Transverse colon (tissue), 4 donors: ENCODE data around the gene PSMC3IP. TPM values are rescaled to one million over a fixed set of nuclear protein-coding genes. Genes with fewer than 3 reads are reported as not detected.

Experiments
- DNase-seq: peaks from one replicate; pipeline ENCODE4 v3.0.0-alpha.2; 2019
- H3K27ac ChIP-seq, 4 donors: fragments of 200-600 bp; sonication (generic); 2 replicates each; pipeline ENCODE4 v1.5.1; 2016 to 2018; ENCODE audit warnings: inconsistent platforms in 4 of 4
- H3K27me3 ChIP-seq: fragments of 200-600 bp; sonication (generic); 2 replicates; pipeline ENCODE4 v1.5.1; 2017; ENCODE audit warnings: inconsistent platforms
- H3K36me3 ChIP-seq, 4 donors: fragments of 200-600 bp; sonication (generic); 2 replicates each; pipeline ENCODE4 v1.5.1; 2017 to 2019; ENCODE audit warnings: inconsistent platforms in 4 of 4
- H3K4me1 ChIP-seq, 4 donors: fragments of 200-600 bp; sonication (generic); 2 replicates each; pipeline ENCODE4 v1.5.1; 2017 to 2020; ENCODE audit warnings: inconsistent platforms in 4 of 4
- H3K4me3 ChIP-seq, 4 donors: fragments of 200-600 bp; sonication (generic); 1 replicate in 1 of 4; 2 replicates in 3 of 4; pipeline versions ENCODE4 v1.5.1 to v1.6.1; 2017 to 2019; ENCODE audit warnings: inconsistent platforms in 4 of 4
- H3K9me3 ChIP-seq, 2 donors: fragments of 200-600 bp; sonication (generic); 2 replicates each; pipeline ENCODE4 v1.5.1; 2017 to 2019; ENCODE audit warnings: inconsistent platforms in 2 of 2
- CTCF ChIP-seq, 5 experiments: fragments of 200-600 bp in 3 of 5; fragments of 450-650 bp in 2 of 5; sonication (generic) in 3 of 5; IDR thresholded peaks; 1 replicate in 2 of 5; 2 replicates in 3 of 5; pipeline ENCODE4 v1.5.1; 2016 to 2017; ENCODE audit warnings: antibody characterized with exemption in 5 of 5, inconsistent platforms in 3 of 5, mild to moderate bottlenecking in 2 of 5, moderate library complexity in 1 of 5
- EP300 ChIP-seq: sonication (generic); formaldehyde crosslinking; IDR thresholded peaks from one replicate; pipeline ENCODE4 v1.6.1; 2017; ENCODE audit warnings: antibody characterized with exemption, low read depth
- POLR2A ChIP-seq: fragments of 450-650 bp; IDR thresholded peaks from one replicate; pipeline ENCODE4 v1.6.1; 2016; ENCODE audit warnings: antibody characterized with exemption, mild to moderate bottlenecking, moderate library complexity
- POLR2AphosphoS5 ChIP-seq, 3 donors: sonication (generic); formaldehyde crosslinking; IDR thresholded peaks; one replicate each; pipeline ENCODE4 v1.6.1; 2016; ENCODE audit warnings: antibody characterized with exemption in 3 of 3
- WGBS, 2 donors: methylation state at CpG; one replicate each; pipeline ENCODE4 v1.1.5; 2018; ENCODE audit warnings: low coverage in 1 of 2; 5-methylcytosine and 5-hydroxymethylcytosine counted together
- in situ Hi-C, 4 donors: fragments of 200-750 bp; cut with MboI; loops; one replicate each; pipeline versions ENCODE4 v1.15.0 to v1.15.1; 2017; ENCODE audit warnings: low sequenced_read_pairs in 3 of 4, low pct_ligation_motif_present in 1 of 4, low pct_unique_long_range_greater_than_20kb in 1 of 4
- intact Hi-C: fragments of 100-400 bp; cut with DNase I; formaldehyde crosslinking; loops from one replicate; pipeline ENCODE4 v1.15.1; 2023; ENCODE audit warnings: low total_unique reads
- total RNA-seq, 4 donors: library from RNA; depleted of rRNA; stranded (reverse); fragments of >200 nt; gene quantifications; one replicate each; pipeline ENCODE4 v1.1.0, GENCODE V29; 2016

PSMC3IP gene
- total RNA-seq, 4 donors from 2014 or later, result 0.96 to 2.6 (median 1.3) TPM; not detected in 1

- 83 to 88% methylated on average over 2 to 14 of the region's 14 CpGs for whole genome bisulfite sequencing, 2 donors
- intact Hi-C loops, result no loop called here
- DNase-seq, result peak; percentile 8
- no peaks in the 10 kb centered on the region for H3K9me3 ChIP-seq
- peak overlapping the region; percentile 87 to 96 (median 94) for H3K27ac ChIP-seq
- H3K4me3 ChIP-seq, result peak overlapping the region in 2 of 4 donors; percentile 79 to 80
- H3K27me3 ChIP-seq, result no peaks in the 10 kb centered on the region
- in situ Hi-C loops, result no loop called here
- peaks cover 0 to 52% (median 28%) of the 10 kb centered on the region in 4 donors for H3K36me3 ChIP-seq
- TF ChIP-seq POLR2A (no peak), EP300 (no peak), CTCF (IDR thresholded peaks at IDR 0.05) (no peak), POLR2AphosphoS5 (IDR thresholded peaks at IDR 0.05) (no peak)
- peaks cover 14 to 31% (median 28%) of the 10 kb centered on the region in 4 donors for H3K4me1 ChIP-seq
Measured at GRCh38 chr17:42568341-42569111, 9.0 kb downstream of the PSMC3IP start.

- 1% methylated on average over 55 of the region's 72 CpGs; no CpG with 5 or more reads in 1 of the 2 donors for WGBS, 2 donors
- H3K4me3 ChIP-seq, result peak within 1 kb of the TSS; percentile 65 to 80 (median 78)
- TF ChIP-seq EP300 (no peak), CTCF (IDR thresholded peaks at IDR 0.05) (peak in 1 of 5 experiments; percentile 9), POLR2A (peak; percentile 29), POLR2AphosphoS5 (IDR thresholded peaks at IDR 0.05) (peak; percentile 85 to 93 (median 88))
- intact Hi-C loops, result no loop called here
- H3K27me3 ChIP-seq, result no peaks in the 10 kb centered on the region
- H3K4me1 ChIP-seq, result peaks cover 16 to 41% (median 39%) of the 10 kb centered on the region in 4 donors
- no peaks in the 10 kb centered on the region for H3K9me3 ChIP-seq
- peaks cover 0 to 39% (median 20%) of the 10 kb centered on the region in 4 donors for H3K36me3 ChIP-seq
- H3K27ac ChIP-seq, result peak within 1 kb of the TSS; percentile 87 to 96 (median 94)
- peak; percentile 96 for DNase-seq
- in situ Hi-C loops, result no loop called here
Measured at GRCh38 chr17:42566883-42567573, 10.5 kb downstream of the PSMC3IP start, which contains the start of gene MLX. Gene MLX (plus strand): TSS chr17:42567100. CDS start chr17:42567125, 25 bp downstream.

- in situ Hi-C loops, result no loop called here
- DNase-seq, result peak; percentile 34
- Histone ChIP-seq H3K9me3 (no peaks in the 10 kb centered on the region), H3K36me3 (peaks cover 0 to 32% (median 17%) of the 10 kb centered on the region in 4 donors), H3K27ac (peak overlapping the region; percentile 87 to 96 (median 94)), H3K27me3 (no peaks in the 10 kb centered on the region), H3K4me1 (peaks cover 18 to 46% (median 42%) of the 10 kb centered on the region in 4 donors), H3K4me3 (peak overlapping the region; percentile 1 to 80 (median 72))
- intact Hi-C loops, result no loop called here
- TF ChIP-seq POLR2A (no peak), EP300 (no peak), CTCF (IDR thresholded peaks at IDR 0.05) (no peak), POLR2AphosphoS5 (IDR thresholded peaks at IDR 0.05) (no peak)
- WGBS, 2 donors, result 63 to 100% methylated on average over 1 to 28 of the region's 28 CpGs
Measured at GRCh38 chr17:42566215-42566882, 11.2 kb downstream of the PSMC3IP start.
